ENCODE data around the gene ABCF3. TPM values are rescaled to one million over a fixed set of nuclear protein-coding genes. Genes with fewer than 3 reads are reported as not detected.
A peak's percentile ranks its signal among the peaks of the same experiment; 100 is the strongest.

Gene ABCF3
- 25.0 TPM for total RNA-seq
- 60.6 TPM for polyA plus RNA-seq
- long read RNA-seq, donor 1, partial matches to known transcripts, result 0 of 1 reads
- long read RNA-seq, donor 1, other reads (novel, unspliced or antisense), result 0 of 1 reads
- long read RNA-seq, donor 2, result 0 reads
- long read RNA-seq, donor 3, transcript ABCF3-203 (21 exons, 2,624 nt), result major isoform, 5 of 16 reads
- long read RNA-seq, donor 3, partial matches to known transcripts, result 7 of 16 reads
- long read RNA-seq, donor 3, other reads (novel, unspliced or antisense), result 0 of 16 reads
- long read RNA-seq, donor 4, partial matches to known transcripts, result 0 of 2 reads
- long read RNA-seq, donor 4, other reads (novel, unspliced or antisense), result 0 of 2 reads
- long read RNA-seq, donor 5, partial matches to known transcripts, result 5 of 12 reads
- long read RNA-seq, donor 5, other reads (novel, unspliced or antisense), result 0 of 12 reads
- long read RNA-seq, donor 6, transcript ABCF3-203 (21 exons, 2,624 nt), result major isoform, 5 of 7 reads
- long read RNA-seq, donor 6, partial matches to known transcripts, result 0 of 7 reads
- long read RNA-seq, donor 6, other reads (novel, unspliced or antisense), result 0 of 7 reads
- long read RNA-seq, donor 7, partial matches to known transcripts, result 0 of 3 reads
- long read RNA-seq, donor 7, other reads (novel, unspliced or antisense), result 0 of 3 reads
- long read RNA-seq, donor 8, partial matches to known transcripts, result 0 of 1 reads
- long read RNA-seq, donor 8, other reads (novel, unspliced or antisense), result 0 of 1 reads
- long read RNA-seq, donor 9, partial matches to known transcripts, result 0 of 2 reads
- long read RNA-seq, donor 9, other reads (novel, unspliced or antisense), result 0 of 2 reads
- long read RNA-seq, donor 10, partial matches to known transcripts, result 0 of 3 reads
- long read RNA-seq, donor 10, other reads (novel, unspliced or antisense), result 0 of 3 reads

DNA sequence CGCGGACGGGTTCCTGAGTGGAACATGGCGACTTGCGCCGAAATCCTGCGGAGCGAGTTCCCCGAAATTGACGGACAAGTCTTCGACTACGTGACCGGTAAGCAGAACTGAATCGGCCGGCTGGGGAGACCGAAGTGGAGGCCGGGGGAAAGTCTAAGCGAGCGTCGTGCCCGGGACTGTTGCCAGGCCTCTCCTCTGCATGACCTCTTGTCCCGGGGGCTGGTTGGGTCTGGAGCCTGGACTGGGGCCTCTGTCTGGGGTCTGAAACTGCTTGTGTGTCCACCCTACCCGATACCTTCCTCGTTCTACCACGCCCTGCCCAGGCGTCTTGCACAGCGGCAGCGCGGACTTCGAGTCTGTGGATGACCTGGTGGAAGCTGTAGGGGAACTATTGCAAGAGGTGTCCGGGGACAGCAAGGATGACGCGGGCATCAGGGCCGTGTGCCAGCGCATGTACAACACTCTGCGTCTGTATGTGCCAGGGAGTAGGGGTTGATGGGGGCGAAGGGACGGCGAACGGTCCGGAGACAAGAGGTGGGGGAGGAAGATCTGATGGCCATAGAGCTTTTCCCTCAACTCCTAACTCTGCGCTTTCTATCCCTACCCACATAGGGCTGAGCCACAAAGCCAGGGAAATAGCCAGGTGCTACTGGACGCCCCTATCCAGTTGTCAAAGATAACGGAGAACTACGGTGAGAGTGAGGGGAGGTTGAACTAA lies at the start of gene ABCF3:
ABCF3 (plus strand) TSS at position 16 of the 718 bp plus-strand sequence; CDS start at position 25, 9 bp downstream.
- Histone ChIP-seq H3K36me3 (ENCODE audit: control insufficient read depth in 2 of 2, insufficient read depth in 2 of 2, low read length in 1 of 2) (peaks cover 54 to 59% of the 10 kb centered on the region in 2 donors), H3K27me3 (ENCODE audit: control insufficient read depth in 2 of 2, insufficient read depth in 1 of 2, low read length in 1 of 2) (no peaks in the 10 kb centered on the region), H3K27ac (ENCODE audit: low read depth in 1 of 2, low read length in 1 of 2) (peak within 1 kb of the TSS; percentile 61 to 71), H3K4me1 (ENCODE audit: control insufficient read depth in 2 of 2, insufficient read depth in 2 of 2, low read length in 2 of 2) (peaks cover 10 to 15% of the 10 kb centered on the region in 2 donors), H3K9me3 (ENCODE audit: control insufficient read depth in 2 of 2, insufficient read depth in 1 of 2, low read length in 1 of 2) (peaks cover 0 to 3% of the 10 kb centered on the region in 2 donors), H3K4me3 (ENCODE audit: low read length in 2 of 2) (peak within 1 kb of the TSS; percentile 82 to 100)
- DNase-seq (ENCODE audit: low read depth in 6 of 9, low spot score in 9 of 9), result peak in 3 of 9 donors; percentile 11 to 29 (median 24)
- WGBS, result under 1% methylated on average over 45 of the region's 45 CpGs

DNA sequence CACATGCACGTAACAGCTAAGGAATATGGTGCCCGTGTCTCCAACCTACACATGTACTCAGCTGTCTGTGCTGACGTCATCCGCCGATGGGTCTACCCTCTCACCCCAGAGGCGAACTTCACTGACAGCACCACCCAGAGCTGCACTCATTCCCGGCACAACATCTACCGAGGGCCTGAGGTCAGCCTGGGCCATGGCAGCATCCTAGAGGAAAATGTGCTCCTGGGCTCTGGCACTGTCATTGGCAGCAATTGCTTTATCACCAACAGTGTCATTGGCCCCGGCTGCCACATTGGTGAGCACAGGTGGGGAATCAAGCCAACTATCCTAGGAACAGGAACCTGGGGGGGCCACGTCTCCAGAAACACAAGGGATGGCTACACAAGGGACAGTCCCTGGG lies 45.6 kb upstream of the ABCF3 start:
- Histone ChIP-seq H3K4me1 (ENCODE audit: control insufficient read depth in 2 of 2, insufficient read depth in 2 of 2, low read length in 2 of 2) (peaks cover 13% of the 10 kb centered on the region in 2 donors), H3K27ac (ENCODE audit: low read depth in 1 of 2, low read length in 1 of 2) (no peak overlapping the region), H3K4me3 (ENCODE audit: low read length in 2 of 2) (no peak overlapping the region), H3K9me3 (ENCODE audit: control insufficient read depth in 2 of 2, insufficient read depth in 1 of 2, low read length in 1 of 2) (no peaks in the 10 kb centered on the region), H3K36me3 (ENCODE audit: control insufficient read depth in 2 of 2, insufficient read depth in 2 of 2, low read length in 1 of 2) (peaks cover 50 to 65% of the 10 kb centered on the region in 2 donors), H3K27me3 (ENCODE audit: control insufficient read depth in 2 of 2, insufficient read depth in 1 of 2, low read length in 1 of 2) (no peaks in the 10 kb centered on the region)
- DNase-seq (ENCODE audit: low read depth in 6 of 9, low spot score in 9 of 9), result no peak
- WGBS, result 96% methylated on average over 10 of the region's 10 CpGs

GRCh38 chr3:184142199-184142598 lies 43.8 kb upstream of the ABCF3 start:
- no peak for DNase-seq (ENCODE audit: low read depth in 6 of 9, low spot score in 9 of 9)
- Histone ChIP-seq H3K27ac (ENCODE audit: low read depth in 1 of 2, low read length in 1 of 2) (no peak overlapping the region), H3K9me3 (ENCODE audit: control insufficient read depth in 2 of 2, insufficient read depth in 1 of 2, low read length in 1 of 2) (no peaks in the 10 kb centered on the region), H3K36me3 (ENCODE audit: control insufficient read depth in 2 of 2, insufficient read depth in 2 of 2, low read length in 1 of 2) (peaks cover 53 to 74% of the 10 kb centered on the region in 2 donors), H3K27me3 (ENCODE audit: control insufficient read depth in 2 of 2, insufficient read depth in 1 of 2, low read length in 1 of 2) (no peaks in the 10 kb centered on the region), H3K4me1 (ENCODE audit: control insufficient read depth in 2 of 2, insufficient read depth in 2 of 2, low read length in 2 of 2) (peaks cover under 1 to 2% of the 10 kb centered on the region in 2 donors), H3K4me3 (ENCODE audit: low read length in 2 of 2) (no peak overlapping the region)
- WGBS, result 97% methylated on average over 7 of the region's 7 CpGs

DNA sequence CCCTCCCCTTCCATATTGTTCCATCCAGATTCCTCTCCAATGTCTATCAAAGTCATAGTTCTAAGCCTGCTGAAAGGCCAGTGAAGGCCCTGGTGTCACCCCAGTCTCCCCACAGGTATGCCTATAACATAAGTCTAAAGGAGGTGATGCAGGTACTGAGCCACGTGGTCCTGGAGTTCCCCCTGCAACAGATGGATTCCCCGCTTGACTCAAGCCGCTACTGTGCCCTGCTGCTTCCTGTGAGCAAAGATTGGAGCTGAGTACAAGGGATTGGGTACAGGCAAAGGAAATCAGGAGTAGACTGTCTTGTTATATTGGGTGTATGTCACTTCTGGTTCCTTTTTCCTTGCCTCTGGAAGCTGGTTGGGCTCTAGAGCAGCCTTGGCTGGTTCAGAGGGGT lies 42.7 kb upstream of the ABCF3 start:
- 95% methylated on average over 3 of the region's 3 CpGs for WGBS

GRCh38 chr3:184144505-184144904 lies 41.5 kb upstream of the ABCF3 start:
- Histone ChIP-seq H3K36me3 (ENCODE audit: control insufficient read depth in 2 of 2, insufficient read depth in 2 of 2, low read length in 1 of 2) (peaks cover 53 to 68% of the 10 kb centered on the region in 2 donors), H3K27me3 (ENCODE audit: control insufficient read depth in 2 of 2, insufficient read depth in 1 of 2, low read length in 1 of 2) (no peaks in the 10 kb centered on the region), H3K4me1 (ENCODE audit: control insufficient read depth in 2 of 2, insufficient read depth in 2 of 2, low read length in 2 of 2) (no peaks in the 10 kb centered on the region), H3K27ac (ENCODE audit: low read depth in 1 of 2, low read length in 1 of 2) (peak overlapping the region in 1 of 2 donors; percentile 5), H3K9me3 (ENCODE audit: control insufficient read depth in 2 of 2, insufficient read depth in 1 of 2, low read length in 1 of 2) (no peaks in the 10 kb centered on the region), H3K4me3 (ENCODE audit: low read length in 2 of 2) (no peak overlapping the region)
- no peak for DNase-seq (ENCODE audit: low read depth in 6 of 9, low spot score in 9 of 9)
- WGBS, result 94% methylated on average over 5 of the region's 5 CpGs

More for the DNA sequence above, 42.7 kb upstream of the ABCF3 start:
- H3K36me3 ChIP-seq (ENCODE audit: control insufficient read depth in 2 of 2, insufficient read depth in 2 of 2, low read length in 1 of 2), result peaks cover 53 to 69% of the 10 kb centered on the region in 2 donors
- DNase-seq (ENCODE audit: low read depth in 6 of 9, low spot score in 9 of 9), result no peak
- H3K4me1 ChIP-seq (ENCODE audit: control insufficient read depth in 2 of 2, insufficient read depth in 2 of 2, low read length in 2 of 2), result no peaks in the 10 kb centered on the region
- no peak overlapping the region for H3K27ac ChIP-seq (ENCODE audit: low read depth in 1 of 2, low read length in 1 of 2)
- no peaks in the 10 kb centered on the region for H3K9me3 ChIP-seq (ENCODE audit: control insufficient read depth in 2 of 2, insufficient read depth in 1 of 2, low read length in 1 of 2)
- H3K27me3 ChIP-seq (ENCODE audit: control insufficient read depth in 2 of 2, insufficient read depth in 1 of 2, low read length in 1 of 2), result no peaks in the 10 kb centered on the region
- H3K4me3 ChIP-seq (ENCODE audit: low read length in 2 of 2), result no peak overlapping the region

DNA sequence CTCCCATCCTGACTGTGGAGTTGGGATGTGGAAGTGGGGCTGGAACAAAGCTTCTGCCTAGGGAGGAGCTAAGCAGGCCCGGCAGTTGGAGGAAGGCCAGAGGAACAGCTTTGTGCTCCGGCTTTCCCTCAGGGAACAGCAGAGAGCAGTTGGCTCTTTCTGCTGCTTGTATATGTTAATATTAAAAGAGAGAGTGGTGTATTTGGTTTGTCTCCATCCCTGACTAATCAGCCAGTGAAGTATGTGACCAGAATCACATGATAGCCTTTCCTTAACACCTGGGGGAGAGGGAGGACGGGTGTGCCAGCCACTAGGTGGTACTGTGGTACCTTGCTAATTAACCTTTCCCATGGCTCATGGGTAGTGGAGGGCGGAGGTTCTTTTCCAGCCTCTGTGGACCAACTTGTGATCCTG lies 40.9 kb upstream of the ABCF3 start:
- peak in 3 of 9 donors; percentile 24 to 45 (median 26) for DNase-seq (ENCODE audit: low read depth in 6 of 9, low spot score in 9 of 9)
- Histone ChIP-seq H3K4me3 (ENCODE audit: low read length in 2 of 2) (no peak overlapping the region), H3K4me1 (ENCODE audit: control insufficient read depth in 2 of 2, insufficient read depth in 2 of 2, low read length in 2 of 2) (no peaks in the 10 kb centered on the region), H3K36me3 (ENCODE audit: control insufficient read depth in 2 of 2, insufficient read depth in 2 of 2, low read length in 1 of 2) (peaks cover 53 to 62% of the 10 kb centered on the region in 2 donors), H3K9me3 (ENCODE audit: control insufficient read depth in 2 of 2, insufficient read depth in 1 of 2, low read length in 1 of 2) (no peaks in the 10 kb centered on the region), H3K27ac (ENCODE audit: low read depth in 1 of 2, low read length in 1 of 2) (no peak overlapping the region), H3K27me3 (ENCODE audit: control insufficient read depth in 2 of 2, insufficient read depth in 1 of 2, low read length in 1 of 2) (no peaks in the 10 kb centered on the region)
- 78% methylated on average over 4 of the region's 4 CpGs for WGBS

- DNase-seq (ENCODE audit: low read depth in 6 of 9, low spot score in 9 of 9), result no peak
- no peak overlapping the region for H3K27ac ChIP-seq (ENCODE audit: low read depth in 1 of 2, low read length in 1 of 2)
These were observed 40.2 kb upstream of the ABCF3 start for GRCh38 chr3:184145751-184146270.

GRCh38 chr3:184148076-184148475 lies 37.9 kb upstream of the ABCF3 start:
- no peak overlapping the region for H3K27ac ChIP-seq (ENCODE audit: low read depth in 1 of 2, low read length in 1 of 2)
- H3K36me3 ChIP-seq (ENCODE audit: control insufficient read depth in 2 of 2, insufficient read depth in 2 of 2, low read length in 1 of 2), result peaks cover 27 to 33% of the 10 kb centered on the region in 2 donors
- H3K4me3 ChIP-seq (ENCODE audit: low read length in 2 of 2), result no peak overlapping the region
- no peak for DNase-seq (ENCODE audit: low read depth in 6 of 9, low spot score in 9 of 9)
- no peaks in the 10 kb centered on the region for H3K27me3 ChIP-seq (ENCODE audit: control insufficient read depth in 2 of 2, insufficient read depth in 1 of 2, low read length in 1 of 2)
- no peaks in the 10 kb centered on the region for H3K9me3 ChIP-seq (ENCODE audit: control insufficient read depth in 2 of 2, insufficient read depth in 1 of 2, low read length in 1 of 2)
- 96% methylated on average over 3 of the region's 3 CpGs for WGBS
- no peaks in the 10 kb centered on the region for H3K4me1 ChIP-seq (ENCODE audit: control insufficient read depth in 2 of 2, insufficient read depth in 2 of 2, low read length in 2 of 2)

More at GRCh38 chr3:184145751-184146270, 40.2 kb upstream of the ABCF3 start:
- H3K27me3 ChIP-seq (ENCODE audit: control insufficient read depth in 2 of 2, insufficient read depth in 1 of 2, low read length in 1 of 2), result no peaks in the 10 kb centered on the region
- WGBS, result 91% methylated on average over 8 of the region's 8 CpGs
- no peaks in the 10 kb centered on the region for H3K4me1 ChIP-seq (ENCODE audit: control insufficient read depth in 2 of 2, insufficient read depth in 2 of 2, low read length in 2 of 2)
- H3K36me3 ChIP-seq (ENCODE audit: control insufficient read depth in 2 of 2, insufficient read depth in 2 of 2, low read length in 1 of 2), result peaks cover 47 to 55% of the 10 kb centered on the region in 2 donors
- H3K4me3 ChIP-seq (ENCODE audit: low read length in 2 of 2), result no peak overlapping the region
- no peaks in the 10 kb centered on the region for H3K9me3 ChIP-seq (ENCODE audit: control insufficient read depth in 2 of 2, insufficient read depth in 1 of 2, low read length in 1 of 2)

All from thymus (tissue), 14 donors.